Thoracic aorta (tissue), 2 donors: ENCODE data around the gene CATSPER3. TPM values are rescaled to one million over a fixed set of nuclear protein-coding genes. Genes with fewer than 3 reads are reported as not detected.
"Not testable (repeated sequence)": the region's sequence is repeated elsewhere in the genome, so short reads cannot be mapped to it uniquely, and the experiment has no call there.

Experiments
- ATAC-seq: fragments of 150-250 bp; one replicate; pipeline ENCODE4 v1.8.0; 2017; ENCODE audit warnings: low read depth; ENCODE audit not compliant: insufficient number of reproducible peaks, low FRiP score
- DNase-seq: peaks from one replicate; pipeline ENCODE4 v3.0.0-alpha.2; 2020; ENCODE audit warnings: low spot score
- H3K27ac ChIP-seq, 2 donors: fragments of 200-600 bp; sonication (generic); 1 replicate in 1 of 2; 2 replicates in 1 of 2; pipeline ENCODE4 v1.5.1; 2016; ENCODE audit warnings: mild to moderate bottlenecking in 2 of 2, moderate library complexity in 2 of 2
- H3K27me3 ChIP-seq: fragments of 200-600 bp; sonication (generic); replicated peaks from 2 replicates; pipeline ENCODE4 v1.6.0; 2016; ENCODE audit warnings: mild to moderate bottlenecking; ENCODE audit not compliant: insufficient read depth
- H3K36me3 ChIP-seq: fragments of 200-600 bp; sonication (generic); one replicate; pipeline ENCODE4 v1.5.1; 2016
- H3K4me1 ChIP-seq, 2 donors: fragments of 200-600 bp; sonication (generic); 1 replicate in 1 of 2; 2 replicates in 1 of 2; pipeline versions ENCODE4 v1.5.1 to v1.6.0; 2016; ENCODE audit warnings: low read depth in 2 of 2, mild to moderate bottlenecking in 1 of 2; ENCODE audit not compliant: control insufficient read depth in 1 of 2
- H3K4me3 ChIP-seq: fragments of 200-600 bp; sonication (generic); 2 replicates; pipeline ENCODE4 v1.5.1; 2016; ENCODE audit warnings: mild to moderate bottlenecking
- H3K9me3 ChIP-seq: fragments of 200-600 bp; sonication (generic); 2 replicates; pipeline ENCODE4 v1.5.1; 2016
- total RNA-seq, 2 donors: library from RNA; depleted of rRNA; stranded (reverse); fragments of >200 nt; gene quantifications; one replicate each; pipeline versions ENCODE4 v1.1.0 to v1.2.3, GENCODE V29; 2016
- TF ChIP-seq, protein P1 (sequence below): fragments of 200-600 bp; sonication (generic); IDR thresholded peaks from one replicate; pipeline ENCODE4 v1.5.1; 2019; ENCODE audit warnings: antibody characterized with exemption

The CATSPER3 gene
- total RNA-seq, 2 donors from 2014 or later = not detected

DNA sequence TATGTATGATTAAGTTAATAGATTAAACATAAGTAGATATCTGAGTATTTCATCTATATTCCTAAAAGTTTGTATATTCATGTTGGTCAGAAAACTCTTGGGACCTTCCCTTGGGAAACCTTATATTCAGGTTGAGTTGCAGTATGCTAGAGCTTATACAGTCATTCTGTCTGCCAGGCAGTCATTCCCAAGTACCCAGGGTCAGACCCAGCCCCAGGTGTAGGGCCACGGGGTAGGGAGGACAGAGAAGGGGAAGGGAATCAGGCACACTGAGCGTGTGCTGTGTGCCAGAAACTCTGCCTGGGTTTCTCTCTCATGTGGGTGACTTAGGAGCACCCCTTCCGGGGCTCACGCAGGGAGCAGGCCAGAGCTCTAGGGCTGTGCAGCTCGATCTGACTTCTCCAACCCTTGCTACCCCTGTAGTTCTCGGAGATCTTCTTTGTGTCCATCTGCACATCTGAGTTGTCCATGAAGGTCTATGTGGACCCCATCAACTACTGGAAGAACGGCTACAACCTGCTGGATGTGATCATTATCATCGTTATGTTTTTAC lies 28.2 kb downstream of the CATSPER3 start:
- Histone ChIP-seq H3K4me1 (peaks cover 4 to 11% of the 10 kb centered on the region in 2 donors), H3K9me3 (no peaks in the 10 kb centered on the region), H3K27me3 (no peaks in the 10 kb centered on the region), H3K36me3 (no peaks in the 10 kb centered on the region), H3K27ac (no peak overlapping the region), H3K4me3 (no peak overlapping the region)
- no peak for ATAC-seq
- no peak for DNase-seq
- TF ChIP-seq, protein P1, sequence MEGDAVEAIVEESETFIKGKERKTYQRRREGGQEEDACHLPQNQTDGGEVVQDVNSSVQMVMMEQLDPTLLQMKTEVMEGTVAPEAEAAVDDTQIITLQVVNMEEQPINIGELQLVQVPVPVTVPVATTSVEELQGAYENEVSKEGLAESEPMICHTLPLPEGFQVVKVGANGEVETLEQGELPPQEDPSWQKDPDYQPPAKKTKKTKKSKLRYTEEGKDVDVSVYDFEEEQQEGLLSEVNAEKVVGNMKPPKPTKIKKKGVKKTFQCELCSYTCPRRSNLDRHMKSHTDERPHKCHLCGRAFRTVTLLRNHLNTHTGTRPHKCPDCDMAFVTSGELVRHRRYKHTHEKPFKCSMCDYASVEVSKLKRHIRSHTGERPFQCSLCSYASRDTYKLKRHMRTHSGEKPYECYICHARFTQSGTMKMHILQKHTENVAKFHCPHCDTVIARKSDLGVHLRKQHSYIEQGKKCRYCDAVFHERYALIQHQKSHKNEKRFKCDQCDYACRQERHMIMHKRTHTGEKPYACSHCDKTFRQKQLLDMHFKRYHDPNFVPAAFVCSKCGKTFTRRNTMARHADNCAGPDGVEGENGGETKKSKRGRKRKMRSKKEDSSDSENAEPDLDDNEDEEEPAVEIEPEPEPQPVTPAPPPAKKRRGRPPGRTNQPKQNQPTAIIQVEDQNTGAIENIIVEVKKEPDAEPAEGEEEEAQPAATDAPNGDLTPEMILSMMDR = no peak

DNA sequence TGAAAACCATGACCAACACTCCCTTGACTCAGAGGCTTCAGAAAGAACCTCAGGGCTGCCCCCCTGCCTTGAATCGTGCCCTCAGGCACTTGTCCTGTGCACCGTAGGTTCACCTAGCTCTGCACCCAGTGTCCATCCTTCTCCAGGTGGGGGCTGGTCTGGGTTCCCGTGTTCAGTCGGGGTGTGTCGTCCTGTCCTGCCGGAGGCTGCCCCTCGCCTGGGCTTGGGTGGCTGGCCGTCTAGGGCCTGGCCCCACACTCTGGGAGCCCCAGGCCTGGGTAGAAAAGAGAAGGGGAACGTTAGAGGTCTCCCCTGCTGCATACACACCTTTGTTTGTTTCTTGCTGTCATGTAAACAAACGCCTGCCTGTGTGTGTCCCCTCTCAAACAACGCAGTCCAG lies 29.3 kb downstream of the CATSPER3 start:
- DNase-seq = no peak
- no peaks in the 10 kb centered on the region for H3K9me3 ChIP-seq
- ATAC-seq = no peak
- H3K27ac ChIP-seq = no peak overlapping the region
- no peaks in the 10 kb centered on the region for H3K27me3 ChIP-seq
- TF ChIP-seq, protein P1 = no peak
- no peaks in the 10 kb centered on the region for H3K36me3 ChIP-seq
- no peak overlapping the region for H3K4me3 ChIP-seq
- peaks cover 4 to 11% of the 10 kb centered on the region in 2 donors for H3K4me1 ChIP-seq

- H3K4me1 ChIP-seq, H3K9me3 ChIP-seq, H3K27ac ChIP-seq, H3K36me3 ChIP-seq, ATAC-seq, DNase-seq, H3K4me3 ChIP-seq, H3K27me3 ChIP-seq: not testable (repeated sequence)
Observed at GRCh38 chr5:134998068-134998467, 30.4 kb downstream of the CATSPER3 start.

DNA sequence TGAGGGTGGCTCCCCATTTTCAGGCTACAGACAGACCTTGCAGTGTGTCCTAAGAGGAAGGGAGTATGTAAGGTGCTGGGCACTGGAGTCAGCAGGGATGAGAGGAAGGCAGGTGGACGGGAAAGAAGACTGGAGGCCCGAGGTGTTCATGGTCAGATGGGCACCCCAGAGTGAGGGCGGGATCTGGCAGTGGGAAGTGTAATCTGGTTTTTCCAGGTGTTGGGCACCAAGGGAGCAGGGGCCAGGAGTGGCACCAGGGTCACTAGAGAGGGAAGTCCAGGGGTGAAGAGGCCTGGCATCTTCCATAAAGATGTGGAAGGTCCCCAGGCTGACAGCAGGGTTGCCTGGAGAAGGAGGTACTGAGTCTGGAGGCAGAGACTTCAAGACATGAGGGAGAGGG lies 36.7 kb downstream of the CATSPER3 start:
- DNase-seq (no peak), ATAC-seq (no peak)
- H3K4me1 ChIP-seq = no peaks in the 10 kb centered on the region
- TF ChIP-seq, protein P1 = no peak
- H3K9me3 ChIP-seq = no peaks in the 10 kb centered on the region
- no peak overlapping the region for H3K4me3 ChIP-seq
- H3K36me3 ChIP-seq = no peaks in the 10 kb centered on the region
- H3K27me3 ChIP-seq = no peaks in the 10 kb centered on the region
- no peak overlapping the region for H3K27ac ChIP-seq

- no peak for ATAC-seq
- no peaks in the 10 kb centered on the region for H3K9me3 ChIP-seq
- H3K27me3 ChIP-seq = no peaks in the 10 kb centered on the region
- no peaks in the 10 kb centered on the region for H3K36me3 ChIP-seq
- no peak overlapping the region for H3K27ac ChIP-seq
- DNase-seq = no peak
- H3K4me3 ChIP-seq = no peak overlapping the region
- TF ChIP-seq, protein P1 = no peak
- H3K4me1 ChIP-seq = no peaks in the 10 kb centered on the region
Observed at GRCh38 chr5:135005076-135005475, 37.4 kb downstream of the CATSPER3 start.

GRCh38 chr5:135007305-135007704 lies 39.6 kb downstream of the CATSPER3 start:
- TF ChIP-seq, protein P1 = no peak
- Histone ChIP-seq H3K27me3 (no peaks in the 10 kb centered on the region), H3K36me3 (no peaks in the 10 kb centered on the region)

More at GRCh38 chr5:135007305-135007704, 39.6 kb downstream of the CATSPER3 start:
- no peak for DNase-seq
- Histone ChIP-seq H3K4me1 (no peaks in the 10 kb centered on the region), H3K27ac (no peak overlapping the region), H3K9me3 (no peaks in the 10 kb centered on the region), H3K4me3 (no peak overlapping the region)
- no peak for ATAC-seq
